T-helper 22 cell (primary cell): ENCODE data around the gene CNTNAP2.
"Not testable (repeated sequence)": the region's sequence is repeated elsewhere in the genome, so short reads cannot be mapped to it uniquely, and the experiment has no call there.

ENCODE experiments used
- DNase-seq: peaks from one replicate; pipeline ENCODE4 v3.0.0-alpha.2; 2020; ENCODE audit warnings: low read depth

The CNTNAP2 gene

GRCh38 chr7:146150153-146150552 lies 33.6 kb downstream of the CNTNAP2 start:
- DNase-seq = no peak

GRCh38 chr7:146172112-146172511 lies 55.5 kb downstream of the CNTNAP2 start:
- DNase-seq = no peak

DNA sequence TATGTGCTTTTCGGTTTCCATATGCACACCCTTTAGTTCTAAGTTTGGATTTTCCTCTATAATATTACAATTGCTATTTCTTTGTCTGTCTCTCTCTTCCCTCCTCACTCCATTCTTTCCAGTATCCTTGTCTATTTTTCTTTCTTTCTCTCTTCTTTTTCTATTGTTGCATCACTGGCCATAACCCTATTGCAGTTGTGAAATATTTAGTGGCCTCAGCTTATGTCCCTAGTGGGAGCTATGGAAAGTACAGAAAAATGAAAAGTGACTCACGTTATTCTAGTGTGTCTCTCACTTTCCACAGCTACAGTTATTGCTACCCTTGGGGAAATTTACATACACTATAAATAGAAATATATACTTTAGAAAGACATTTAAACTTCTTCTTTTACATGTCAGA lies 59.1 kb downstream of the CNTNAP2 start:
- no peak for DNase-seq

DNA sequence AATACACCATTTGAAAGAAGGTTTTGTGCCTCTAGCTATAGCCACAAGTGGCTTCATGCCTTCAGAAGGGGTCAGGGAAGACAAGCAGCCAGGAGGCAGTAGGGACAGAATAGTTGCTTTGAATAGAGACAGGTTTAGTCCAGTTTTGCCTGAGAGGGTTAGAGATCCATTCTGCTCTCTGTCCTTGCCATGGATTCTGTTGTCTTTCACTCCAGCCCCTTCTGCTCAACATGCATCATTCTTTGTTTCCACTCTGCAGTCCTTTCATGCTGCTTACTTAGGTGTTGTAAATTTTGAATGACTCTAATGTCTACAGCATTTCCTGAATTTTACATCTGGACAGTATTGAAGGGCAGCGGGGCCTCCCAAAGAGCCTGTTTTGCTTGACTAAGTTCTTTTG lies 60.3 kb downstream of the CNTNAP2 start:
- no peak for DNase-seq

- DNase-seq = no peak
These were observed 60.7 kb downstream of the CNTNAP2 start for GRCh38 chr7:146177301-146177700.

DNA sequence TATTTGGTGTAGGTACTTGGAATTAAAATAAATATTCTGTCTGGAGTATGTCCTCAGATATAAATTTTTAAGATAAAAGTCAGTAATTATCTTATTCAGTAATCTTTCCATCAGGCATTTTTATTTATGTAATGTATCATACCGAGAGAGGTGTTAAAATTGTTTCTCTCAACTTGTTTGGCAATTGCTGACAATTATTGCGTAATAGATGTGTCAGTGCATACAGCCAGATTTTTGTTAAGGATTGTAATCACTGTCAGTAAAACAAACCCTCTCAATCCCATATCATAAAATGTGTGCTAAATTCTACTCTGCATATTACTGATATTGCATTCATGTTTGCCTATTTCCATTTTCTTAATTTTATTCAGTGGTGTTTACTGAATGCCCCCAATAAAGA lies 69.2 kb downstream of the CNTNAP2 start:
- DNase-seq = no peak

GRCh38 chr7:146191428-146191827 lies 74.8 kb downstream of the CNTNAP2 start:
- not testable (repeated sequence) for DNase-seq

GRCh38 chr7:146201945-146202344 lies 85.3 kb downstream of the CNTNAP2 start:
- DNase-seq = no peak

- no peak for DNase-seq
These were observed 89.7 kb downstream of the CNTNAP2 start for GRCh38 chr7:146206270-146206669.

DNA sequence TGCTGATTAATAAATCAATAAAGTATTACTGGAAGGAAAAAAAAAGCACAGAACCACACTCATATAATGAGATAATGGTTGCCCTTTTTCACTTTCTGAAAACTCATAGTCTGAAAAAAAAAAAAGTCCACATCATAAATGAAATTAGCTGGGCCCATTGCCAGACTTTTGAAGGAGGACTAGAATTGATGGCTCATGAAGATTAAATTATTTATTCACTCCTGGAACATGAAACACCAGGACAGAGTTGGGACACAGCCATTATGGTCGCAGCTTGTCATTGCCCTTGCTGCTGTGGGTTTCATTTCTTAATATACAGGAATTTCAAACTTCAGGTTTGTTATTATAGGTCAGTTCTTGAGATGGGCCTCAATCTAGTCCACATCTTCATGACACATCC lies 91.9 kb downstream of the CNTNAP2 start:
- DNase-seq = no peak

DNA sequence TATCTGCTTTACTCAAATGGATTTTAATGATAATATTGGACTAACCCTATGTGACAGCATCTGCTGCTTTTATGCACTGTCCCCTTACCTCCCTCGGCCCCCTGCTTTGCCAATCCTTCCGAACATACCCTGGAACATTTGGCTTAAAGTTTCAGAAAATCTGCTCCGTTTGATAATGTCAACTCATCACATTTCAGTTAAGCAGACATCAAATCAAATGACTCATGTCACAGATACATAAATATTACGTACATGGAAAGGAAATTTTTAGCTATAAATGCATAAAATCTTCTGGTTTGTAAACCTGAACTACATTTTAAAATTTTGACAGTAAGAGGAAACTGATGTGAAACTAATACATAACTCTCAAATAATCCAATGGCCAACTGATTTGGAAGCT lies 98.2 kb downstream of the CNTNAP2 start:
- no peak for DNase-seq

- no peak for DNase-seq
These were observed 99.9 kb downstream of the CNTNAP2 start for GRCh38 chr7:146216396-146217041.

DNA sequence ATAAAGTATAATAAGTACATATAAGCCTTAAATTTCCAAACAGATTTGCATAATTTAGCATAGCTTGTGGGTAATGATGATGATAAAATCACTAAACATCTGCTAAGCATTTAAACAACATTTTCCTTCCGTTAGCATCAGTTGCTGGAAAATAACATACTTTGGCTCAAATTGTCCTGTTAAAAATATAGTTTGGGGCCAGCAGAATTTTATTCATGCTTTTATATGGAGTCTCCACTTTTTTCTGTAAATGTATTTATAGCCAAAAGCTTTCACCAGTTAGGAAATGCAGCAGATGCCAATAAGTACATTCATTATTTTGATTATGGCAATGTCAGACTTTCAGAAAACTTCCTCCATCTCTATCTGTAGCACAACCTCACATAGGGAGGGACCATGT lies 107.2 kb downstream of the CNTNAP2 start:
- DNase-seq = no peak

DNA sequence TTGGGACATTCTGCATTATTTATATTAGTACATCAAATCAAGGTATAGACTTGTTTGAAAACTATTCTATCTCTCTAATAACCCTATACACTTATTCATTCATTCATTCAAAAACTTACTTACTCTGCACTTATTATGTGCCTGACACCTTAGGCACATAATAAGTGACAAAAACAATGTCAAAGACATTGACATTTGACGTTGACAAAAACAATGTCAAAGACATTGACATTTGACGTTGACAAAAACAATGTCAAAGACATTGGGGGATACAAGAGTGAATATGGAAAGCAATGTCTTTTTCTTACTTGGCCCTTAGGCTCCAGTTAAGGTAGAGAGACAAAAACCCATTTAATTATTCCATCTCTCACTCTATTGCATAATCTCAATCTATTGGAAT lies 116.0 kb downstream of the CNTNAP2 start:
- no peak for DNase-seq

- no peak for DNase-seq
These were observed 118.6 kb downstream of the CNTNAP2 start for GRCh38 chr7:146235195-146235594.

- DNase-seq = no peak
These were observed 126.1 kb downstream of the CNTNAP2 start for GRCh38 chr7:146242661-146243060.

DNA sequence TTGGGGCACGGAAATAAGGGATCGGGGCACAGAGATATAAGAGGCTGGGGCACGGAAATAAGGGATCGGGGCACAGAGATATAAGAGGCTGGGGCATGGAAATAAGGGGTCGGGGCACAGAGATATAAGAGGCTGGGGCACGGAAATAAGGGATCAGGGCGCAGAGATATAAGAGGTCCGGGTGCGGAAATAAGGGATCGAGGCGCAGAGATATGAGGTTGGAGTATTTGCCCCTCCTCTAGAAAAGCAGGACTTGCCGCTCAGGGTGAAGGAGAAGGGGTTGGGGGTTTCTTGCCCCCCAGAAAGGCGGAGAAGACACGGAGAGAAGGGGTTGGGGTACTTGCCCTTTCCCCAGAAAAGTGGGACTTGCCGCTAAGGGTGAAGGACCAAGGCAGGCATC lies 131.4 kb downstream of the CNTNAP2 start:
- not testable (repeated sequence) for DNase-seq

- DNase-seq = not testable (repeated sequence)
These were observed 132.1 kb downstream of the CNTNAP2 start for GRCh38 chr7:146248744-146249143.

- no peak for DNase-seq
These were observed 132.7 kb downstream of the CNTNAP2 start for GRCh38 chr7:146249272-146249671.

DNA sequence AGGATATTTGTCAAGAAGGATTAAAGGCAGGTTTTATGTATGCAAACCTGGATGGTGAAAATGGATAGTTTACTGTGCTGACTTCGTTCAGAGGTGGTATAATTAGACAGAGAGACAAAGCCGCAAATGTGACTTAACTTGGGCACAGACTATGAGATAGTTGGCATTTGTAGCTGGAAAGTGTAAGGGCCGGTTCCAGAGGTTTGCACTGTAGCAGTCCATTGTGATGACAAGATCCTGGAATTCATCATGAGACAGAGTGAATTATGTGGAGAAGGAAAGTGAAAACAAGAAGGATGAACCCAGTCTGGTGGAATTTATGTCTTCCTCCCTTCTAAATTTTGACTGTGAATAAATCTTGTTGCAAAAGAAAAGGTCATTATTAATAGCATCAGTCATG lies 139.0 kb downstream of the CNTNAP2 start:
- no peak for DNase-seq

DNA sequence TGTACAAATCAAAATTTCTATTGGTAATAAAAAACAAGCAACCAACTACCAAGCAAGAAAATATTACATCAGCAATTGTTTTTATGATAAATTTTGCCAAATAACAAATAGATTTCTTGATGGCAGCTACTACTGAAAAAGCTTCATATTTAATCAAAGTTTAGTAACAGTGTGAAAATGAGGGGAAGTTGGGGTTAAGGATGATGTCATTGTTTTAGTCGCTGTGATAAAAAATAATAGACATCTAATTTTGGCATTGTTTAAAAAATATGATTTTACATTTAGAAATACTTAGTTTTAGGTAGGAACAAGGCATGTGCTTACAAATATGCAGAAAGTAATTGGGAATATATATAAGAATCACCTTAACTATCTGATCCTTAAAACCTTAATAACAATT lies 145.9 kb downstream of the CNTNAP2 start:
- no peak for DNase-seq

GRCh38 chr7:146276888-146277287 lies 160.3 kb downstream of the CNTNAP2 start:
- DNase-seq = no peak

GRCh38 chr7:146285418-146285817 lies 168.8 kb downstream of the CNTNAP2 start:
- DNase-seq = no peak

DNA sequence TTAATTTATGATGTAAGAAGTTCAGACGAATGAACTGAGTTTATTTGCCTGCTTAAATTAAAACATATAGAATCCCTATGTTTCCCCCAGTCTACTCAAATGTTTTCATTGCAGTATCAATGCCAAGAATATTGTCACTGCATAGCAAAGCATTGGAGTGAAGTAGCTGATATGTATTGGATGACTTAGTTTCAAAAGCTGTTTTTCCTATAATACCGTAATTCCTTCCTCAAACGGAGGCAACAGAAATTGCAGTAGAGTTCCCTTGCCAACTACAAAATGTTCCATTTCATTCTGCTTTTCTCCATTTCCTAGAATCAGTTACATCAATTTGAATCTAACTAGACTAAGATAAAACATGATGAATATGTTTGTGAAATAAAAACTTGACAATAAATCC lies 174.1 kb downstream of the CNTNAP2 start:
- no peak for DNase-seq

- DNase-seq = no peak
These were observed 175.3 kb downstream of the CNTNAP2 start for GRCh38 chr7:146291900-146292299.
